Measurements from ENCODE around the gene LSAMP.

The LSAMP gene

GRCh38 chr3:116445311-116445841 is at the start of gene LSAMP:
Gene LSAMP (minus strand): TSS chr3:116445487.
- DNase-seq: no peak

- DNase-seq: no peak
Observed at GRCh38 chr3:116492379-116492778, 47.1 kb upstream of the LSAMP start.

- DNase-seq: no peak
Observed at GRCh38 chr3:116483135-116483534, 37.8 kb upstream of the LSAMP start.

- DNase-seq: no peak
Observed at GRCh38 chr3:116476691-116477090, 31.4 kb upstream of the LSAMP start.

GRCh38 chr3:116474801-116475200 is 29.5 kb upstream of the LSAMP start:
- DNase-seq: no peak

- no peak for DNase-seq
Observed at GRCh38 chr3:116474032-116474780, 28.9 kb upstream of the LSAMP start.

- DNase-seq: no peak
Observed at GRCh38 chr3:116473602-116474001, 28.3 kb upstream of the LSAMP start.

- no peak for DNase-seq
Observed at GRCh38 chr3:116470605-116471197, 25.4 kb upstream of the LSAMP start.

GRCh38 chr3:116469546-116469945 is 24.3 kb upstream of the LSAMP start:
- no peak for DNase-seq

GRCh38 chr3:116464276-116464798 is 19.1 kb upstream of the LSAMP start:
- no peak for DNase-seq

- no peak for DNase-seq
Observed at GRCh38 chr3:116453666-116454346, 8.5 kb upstream of the LSAMP start.

GRCh38 chr3:116449546-116450350 is 4.5 kb upstream of the LSAMP start:
- DNase-seq: no peak

GRCh38 chr3:116445990-116446389 is 703 bp upstream of the LSAMP start:
- DNase-seq: no peak

GRCh38 chr3:116444819-116445310 is 422 bp downstream of the LSAMP start:
- DNase-seq: no peak

GRCh38 chr3:116444115-116444747 is 1.1 kb downstream of the LSAMP start:
- DNase-seq: no peak

GRCh38 chr3:116443191-116443661 is 2.1 kb downstream of the LSAMP start:
- DNase-seq: no peak

- DNase-seq: no peak
Observed at GRCh38 chr3:116442331-116443021, 2.8 kb downstream of the LSAMP start.

- no peak for DNase-seq
Observed at GRCh38 chr3:116441652-116442051, 3.6 kb downstream of the LSAMP start.

GRCh38 chr3:116440196-116440595 is 5.1 kb downstream of the LSAMP start:
- DNase-seq: no peak

- no peak for DNase-seq
Observed at GRCh38 chr3:116433552-116433951, 11.7 kb downstream of the LSAMP start.

- no peak for DNase-seq
Observed at GRCh38 chr3:116432795-116433194, 12.5 kb downstream of the LSAMP start.

Data from activated T-cell treated with anti-CD3 and anti-CD28 coated beads, Interleukin-2, amount 50 U/mL, for 48 hours (primary cell).